ENCODE data around the gene LRFN2.

Gene LRFN2

DNA sequence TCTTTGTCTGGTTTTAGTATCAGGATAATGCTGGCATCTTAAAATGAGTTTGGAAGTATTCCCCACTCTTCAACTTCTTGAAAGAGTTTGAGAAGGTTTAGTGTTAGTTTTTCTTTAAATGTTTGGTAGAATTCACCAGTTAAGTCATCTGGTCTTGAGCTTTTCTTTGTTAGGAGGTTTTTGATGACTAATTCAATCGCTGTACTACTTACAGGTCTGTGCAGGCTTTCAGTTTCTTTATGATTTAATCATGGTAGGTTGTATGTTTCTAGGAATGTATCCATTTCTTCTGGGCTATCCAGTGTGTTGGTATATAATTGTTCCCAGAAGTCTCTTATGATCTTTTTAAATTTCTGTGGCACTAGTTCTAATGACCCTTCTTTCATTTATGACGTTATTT lies 215.5 kb downstream of the LRFN2 start:
- Histone ChIP-seq H3K9ac (ENCODE audit: low read length) (no peak overlapping the region), H3K4me3 (ENCODE audit: low read length) (no peak overlapping the region), H3K36me3 (ENCODE audit: control insufficient read depth, insufficient read depth, low read length) (no peaks in the 10 kb centered on the region), H3K27me3 (ENCODE audit: control insufficient read depth, insufficient read depth, low read length) (no peaks in the 10 kb centered on the region), H3K4me1 (ENCODE audit: control insufficient read depth, insufficient read depth, low read length) (no peaks in the 10 kb centered on the region), H3K9me3 (ENCODE audit: control insufficient read depth, low read length) (no peaks in the 10 kb centered on the region)

DNA sequence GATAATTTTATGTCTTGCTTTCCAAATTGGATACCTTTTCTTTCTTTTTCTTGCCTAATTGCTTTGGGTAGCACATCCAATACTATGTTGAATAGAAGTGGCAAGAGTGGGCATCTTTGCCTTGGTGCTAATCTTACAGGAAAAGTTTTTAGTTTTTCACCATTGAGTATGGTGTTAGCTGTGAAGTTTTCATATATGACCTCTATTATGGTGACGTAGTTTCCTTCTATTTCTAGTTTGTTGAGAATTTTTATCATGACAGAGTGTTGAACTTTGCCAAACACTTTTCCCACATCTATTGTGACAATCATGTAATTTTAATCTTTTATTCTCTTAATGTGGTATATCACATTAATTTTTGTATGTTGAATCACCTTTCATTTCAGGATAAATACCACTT lies 216.1 kb downstream of the LRFN2 start:
- no peaks in the 10 kb centered on the region for H3K9me3 ChIP-seq (ENCODE audit: control insufficient read depth, low read length)
- no peaks in the 10 kb centered on the region for H3K27me3 ChIP-seq (ENCODE audit: control insufficient read depth, insufficient read depth, low read length)
- H3K4me1 ChIP-seq (ENCODE audit: control insufficient read depth, insufficient read depth, low read length) = no peaks in the 10 kb centered on the region
- no peaks in the 10 kb centered on the region for H3K36me3 ChIP-seq (ENCODE audit: control insufficient read depth, insufficient read depth, low read length)
- no peak overlapping the region for H3K9ac ChIP-seq (ENCODE audit: low read length)
- H3K4me3 ChIP-seq (ENCODE audit: low read length) = no peak overlapping the region

DNA sequence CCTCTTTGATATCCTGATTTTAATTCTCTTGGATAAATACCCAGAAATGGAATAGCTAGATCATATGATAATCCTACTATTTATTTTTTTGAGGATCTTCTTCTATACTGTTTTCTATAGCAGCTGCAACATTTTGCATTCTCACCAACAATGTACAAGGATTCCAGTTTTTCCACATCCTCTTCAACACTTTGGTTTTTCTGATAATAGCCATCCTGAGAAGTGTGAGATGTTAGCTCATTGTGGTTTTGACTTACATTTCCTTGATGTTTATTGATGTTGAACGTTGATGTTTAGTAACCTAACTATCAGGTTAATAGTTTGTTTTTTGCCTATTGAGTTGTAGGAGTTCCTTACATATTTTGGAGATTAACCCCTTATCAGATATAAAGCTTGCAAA lies 217.3 kb downstream of the LRFN2 start:
- Histone ChIP-seq H3K4me1 (ENCODE audit: control insufficient read depth, insufficient read depth, low read length) (no peaks in the 10 kb centered on the region), H3K9me3 (ENCODE audit: control insufficient read depth, low read length) (no peaks in the 10 kb centered on the region), H3K9ac (ENCODE audit: low read length) (no peak overlapping the region), H3K4me3 (ENCODE audit: low read length) (no peak overlapping the region), H3K27me3 (ENCODE audit: control insufficient read depth, insufficient read depth, low read length) (no peaks in the 10 kb centered on the region), H3K36me3 (ENCODE audit: control insufficient read depth, insufficient read depth, low read length) (no peaks in the 10 kb centered on the region)

DNA sequence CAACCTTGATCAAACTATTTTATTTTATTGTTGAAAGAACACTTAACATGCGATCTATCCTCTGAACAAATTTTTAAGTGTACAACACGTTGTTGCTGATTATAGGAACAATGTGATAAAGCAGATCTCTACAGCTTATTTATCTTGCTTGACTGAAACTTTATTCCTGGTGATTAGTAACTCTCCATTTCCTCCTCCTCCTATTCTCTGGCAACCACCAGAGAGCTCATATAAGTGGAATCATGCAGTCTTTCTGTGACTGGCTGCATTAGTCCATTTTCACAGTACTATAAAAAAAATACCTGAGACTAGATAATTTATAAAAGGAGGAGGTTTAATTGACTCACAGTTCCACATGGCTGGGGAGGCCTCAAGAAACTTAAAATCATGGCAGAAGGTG lies 218.1 kb downstream of the LRFN2 start:
- Histone ChIP-seq H3K9me3 (ENCODE audit: control insufficient read depth, low read length) (no peaks in the 10 kb centered on the region), H3K9ac (ENCODE audit: low read length) (no peak overlapping the region), H3K27me3 (ENCODE audit: control insufficient read depth, insufficient read depth, low read length) (no peaks in the 10 kb centered on the region), H3K4me1 (ENCODE audit: control insufficient read depth, insufficient read depth, low read length) (no peaks in the 10 kb centered on the region), H3K36me3 (ENCODE audit: control insufficient read depth, insufficient read depth, low read length) (no peaks in the 10 kb centered on the region), H3K4me3 (ENCODE audit: low read length) (no peak overlapping the region)

DNA sequence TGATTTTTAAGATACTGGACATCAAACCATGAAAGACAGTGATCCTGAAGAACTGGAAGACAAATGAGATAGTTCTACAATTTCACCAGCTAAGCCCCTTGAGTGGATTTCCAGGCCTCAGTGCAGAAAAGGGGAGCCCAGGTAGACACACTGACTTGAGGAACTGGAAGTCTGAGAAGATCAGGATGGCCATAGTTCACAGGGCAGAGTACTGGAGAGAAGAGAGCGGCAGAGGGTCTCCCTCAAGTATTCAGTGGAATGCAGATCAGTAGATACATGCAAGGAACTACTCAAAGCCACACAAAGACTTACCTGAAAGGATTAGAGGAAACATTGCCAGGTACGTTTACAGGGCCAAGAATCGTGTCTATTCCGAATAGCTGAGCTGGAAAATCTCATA lies 224.3 kb downstream of the LRFN2 start:
- no peak overlapping the region for H3K9ac ChIP-seq (ENCODE audit: low read length)
- H3K27me3 ChIP-seq (ENCODE audit: control insufficient read depth, insufficient read depth, low read length) = peaks cover 4% of the 10 kb centered on the region
- no peaks in the 10 kb centered on the region for H3K36me3 ChIP-seq (ENCODE audit: control insufficient read depth, insufficient read depth, low read length)
- H3K4me3 ChIP-seq (ENCODE audit: low read length) = no peak overlapping the region
- no peaks in the 10 kb centered on the region for H3K4me1 ChIP-seq (ENCODE audit: control insufficient read depth, insufficient read depth, low read length)
- H3K9me3 ChIP-seq (ENCODE audit: control insufficient read depth, low read length) = no peaks in the 10 kb centered on the region

DNA sequence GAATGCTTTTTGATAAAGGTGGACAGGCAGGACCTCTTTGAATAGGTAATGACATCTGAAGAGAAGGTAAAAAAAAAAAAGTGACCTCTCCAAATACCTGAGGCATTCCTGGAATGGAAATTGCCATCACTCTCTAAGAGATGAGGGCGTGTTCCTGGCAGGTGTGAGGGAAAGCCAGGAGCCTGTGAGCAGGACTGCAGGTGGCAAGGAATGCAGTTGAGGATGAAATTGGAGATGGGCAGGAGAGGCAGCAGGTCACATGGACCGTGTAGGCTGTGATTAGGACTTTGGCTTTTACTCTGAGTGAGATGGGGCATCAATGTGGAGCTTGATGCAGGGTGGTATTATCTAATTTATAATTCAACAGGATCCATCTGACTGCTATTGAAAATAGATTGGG lies 227.4 kb downstream of the LRFN2 start:
- Histone ChIP-seq H3K4me3 (ENCODE audit: low read length) (no peak overlapping the region), H3K9ac (ENCODE audit: low read length) (no peak overlapping the region), H3K9me3 (ENCODE audit: control insufficient read depth, low read length) (no peaks in the 10 kb centered on the region), H3K4me1 (ENCODE audit: control insufficient read depth, insufficient read depth, low read length) (no peaks in the 10 kb centered on the region), H3K36me3 (ENCODE audit: control insufficient read depth, insufficient read depth, low read length) (no peaks in the 10 kb centered on the region), H3K27me3 (ENCODE audit: control insufficient read depth, insufficient read depth, low read length) (peaks cover 4% of the 10 kb centered on the region)

DNA sequence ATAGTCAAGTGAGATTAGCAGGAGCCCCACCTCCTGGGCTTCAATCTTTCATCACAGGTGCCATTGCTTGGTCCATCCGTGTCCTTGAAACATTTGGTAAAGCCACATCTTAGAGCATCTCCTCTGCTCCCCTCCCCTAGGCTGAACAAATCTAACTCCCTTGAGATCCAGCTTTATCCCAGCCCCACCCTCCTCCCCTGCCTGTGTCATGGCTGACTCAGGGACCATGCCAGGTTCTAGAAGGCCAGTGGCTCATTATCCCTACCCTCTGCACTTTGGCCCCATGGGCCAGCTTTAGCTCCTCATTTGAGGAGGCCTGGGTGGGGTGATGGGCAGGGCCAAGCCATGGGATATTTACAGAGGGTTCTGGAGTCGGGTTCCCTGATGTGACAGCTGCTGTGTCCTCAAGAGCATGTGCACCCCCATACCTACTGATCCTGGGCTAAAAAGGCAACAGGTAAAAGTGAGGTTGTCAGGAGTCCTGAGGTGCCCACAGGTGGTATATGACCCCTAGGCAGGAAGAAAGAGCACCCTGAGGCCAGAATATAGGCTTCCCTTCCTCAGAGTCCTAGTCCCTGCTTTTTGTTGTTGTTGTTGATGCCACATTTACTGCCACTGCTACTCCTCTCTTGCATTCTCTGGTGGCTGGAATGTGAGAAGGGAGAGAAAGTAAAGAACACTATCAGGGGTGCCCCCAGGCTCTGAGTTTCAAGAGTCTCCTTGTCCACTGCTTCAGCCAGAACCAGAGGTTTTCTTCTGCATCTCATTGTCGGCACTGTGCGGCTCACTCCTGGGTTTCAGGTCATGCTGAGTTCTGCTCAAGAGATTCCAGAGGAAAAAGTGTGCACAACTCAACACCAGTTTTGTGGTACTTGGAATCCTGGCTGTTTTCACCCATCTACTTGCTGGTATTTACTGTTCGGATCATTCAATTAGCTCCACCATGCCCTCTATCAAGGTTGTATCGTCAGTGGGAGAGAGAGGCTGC lies 228.4 kb downstream of the LRFN2 start:
- Histone ChIP-seq H3K4me1 (ENCODE audit: control insufficient read depth, insufficient read depth, low read length) (no peaks in the 10 kb centered on the region), H3K27me3 (ENCODE audit: control insufficient read depth, insufficient read depth, low read length) (peaks cover 4% of the 10 kb centered on the region), H3K9ac (ENCODE audit: low read length) (no peak overlapping the region), H3K4me3 (ENCODE audit: low read length) (no peak overlapping the region), H3K9me3 (ENCODE audit: control insufficient read depth, low read length) (no peaks in the 10 kb centered on the region), H3K36me3 (ENCODE audit: control insufficient read depth, insufficient read depth, low read length) (no peaks in the 10 kb centered on the region)

DNA sequence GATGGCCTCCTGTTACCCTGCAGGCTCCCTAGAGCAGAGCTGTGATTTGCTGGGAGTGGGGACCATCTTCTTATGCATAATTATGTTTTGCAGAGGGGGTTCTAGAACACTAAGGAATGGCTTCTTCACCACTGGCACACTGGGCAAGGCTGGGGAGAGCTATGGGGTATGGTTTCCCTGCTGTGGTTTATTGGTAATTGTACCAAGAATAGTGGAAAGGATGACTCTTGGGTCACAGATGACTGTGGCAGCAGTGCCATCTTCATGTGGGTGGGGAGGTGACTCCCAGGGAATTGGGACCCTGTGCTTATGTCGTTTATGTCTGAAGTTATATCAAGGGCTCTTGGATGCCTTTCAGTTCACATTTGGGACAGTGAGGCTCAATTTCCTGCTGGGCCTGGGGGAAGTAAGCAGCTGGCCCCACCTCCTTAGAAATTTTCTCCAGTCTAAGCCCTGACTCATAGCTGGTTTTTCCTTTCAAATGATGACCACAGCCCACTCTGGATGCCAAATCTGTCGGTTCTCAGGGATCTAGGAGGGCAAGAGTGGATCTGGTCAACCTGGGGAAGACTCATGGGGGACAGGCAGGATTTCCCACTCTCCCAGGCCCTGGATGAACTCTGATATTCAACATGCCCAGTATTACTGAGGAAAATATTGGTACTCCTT lies 230.8 kb downstream of the LRFN2 start:
- Histone ChIP-seq H3K36me3 (ENCODE audit: control insufficient read depth, insufficient read depth, low read length) (no peaks in the 10 kb centered on the region), H3K9ac (ENCODE audit: low read length) (no peak overlapping the region), H3K4me1 (ENCODE audit: control insufficient read depth, insufficient read depth, low read length) (no peaks in the 10 kb centered on the region), H3K4me3 (ENCODE audit: low read length) (no peak overlapping the region), H3K27me3 (ENCODE audit: control insufficient read depth, insufficient read depth, low read length) (no peaks in the 10 kb centered on the region), H3K9me3 (ENCODE audit: control insufficient read depth, low read length) (no peaks in the 10 kb centered on the region)

DNA sequence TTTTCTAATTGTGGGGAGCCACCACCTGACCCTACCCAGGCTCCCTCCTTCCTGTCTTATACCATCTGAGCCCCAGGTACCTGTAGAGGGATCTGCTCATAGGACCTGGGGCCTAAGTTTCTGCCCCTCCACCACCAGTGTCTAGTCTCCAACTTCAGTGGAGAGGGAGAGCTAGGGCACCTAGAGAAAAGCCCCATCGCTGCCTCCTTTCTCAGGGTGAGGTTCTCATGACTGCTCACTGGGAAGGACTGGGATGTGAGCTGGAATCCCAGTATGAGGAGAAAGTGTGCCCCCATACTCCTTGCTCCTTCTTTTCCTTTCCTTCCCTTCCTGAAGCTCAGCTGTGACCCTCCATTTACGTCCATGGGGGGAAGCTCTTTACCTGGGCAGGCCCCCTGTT lies 231.6 kb downstream of the LRFN2 start:
- Histone ChIP-seq H3K4me1 (ENCODE audit: control insufficient read depth, insufficient read depth, low read length) (no peaks in the 10 kb centered on the region), H3K36me3 (ENCODE audit: control insufficient read depth, insufficient read depth, low read length) (no peaks in the 10 kb centered on the region), H3K9ac (ENCODE audit: low read length) (no peak overlapping the region), H3K9me3 (ENCODE audit: control insufficient read depth, low read length) (no peaks in the 10 kb centered on the region), H3K27me3 (ENCODE audit: control insufficient read depth, insufficient read depth, low read length) (no peaks in the 10 kb centered on the region), H3K4me3 (ENCODE audit: low read length) (no peak overlapping the region)

DNA sequence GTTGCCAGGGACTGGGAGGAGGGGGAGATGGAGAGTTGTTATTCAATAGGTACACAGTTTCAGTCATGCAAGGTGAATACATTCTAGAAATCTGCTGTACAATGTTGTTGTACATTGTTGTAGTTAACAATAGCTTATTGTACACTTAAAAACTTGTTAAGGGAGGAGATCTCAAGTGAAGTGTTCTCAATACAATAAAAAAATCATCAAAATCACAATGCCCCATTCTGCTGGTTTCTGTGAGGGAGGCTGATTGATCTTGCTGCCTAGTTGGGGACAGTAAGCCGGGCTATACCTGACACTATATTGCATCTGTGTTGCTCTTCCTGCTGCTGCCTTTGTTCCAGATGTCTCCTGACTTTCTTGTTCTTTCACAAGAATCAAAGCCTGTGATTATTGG lies 232.1 kb downstream of the LRFN2 start:
- Histone ChIP-seq H3K9me3 (ENCODE audit: control insufficient read depth, low read length) (no peaks in the 10 kb centered on the region), H3K4me1 (ENCODE audit: control insufficient read depth, insufficient read depth, low read length) (no peaks in the 10 kb centered on the region), H3K9ac (ENCODE audit: low read length) (no peak overlapping the region), H3K36me3 (ENCODE audit: control insufficient read depth, insufficient read depth, low read length) (no peaks in the 10 kb centered on the region), H3K4me3 (ENCODE audit: low read length) (no peak overlapping the region), H3K27me3 (ENCODE audit: control insufficient read depth, insufficient read depth, low read length) (no peaks in the 10 kb centered on the region)

DNA sequence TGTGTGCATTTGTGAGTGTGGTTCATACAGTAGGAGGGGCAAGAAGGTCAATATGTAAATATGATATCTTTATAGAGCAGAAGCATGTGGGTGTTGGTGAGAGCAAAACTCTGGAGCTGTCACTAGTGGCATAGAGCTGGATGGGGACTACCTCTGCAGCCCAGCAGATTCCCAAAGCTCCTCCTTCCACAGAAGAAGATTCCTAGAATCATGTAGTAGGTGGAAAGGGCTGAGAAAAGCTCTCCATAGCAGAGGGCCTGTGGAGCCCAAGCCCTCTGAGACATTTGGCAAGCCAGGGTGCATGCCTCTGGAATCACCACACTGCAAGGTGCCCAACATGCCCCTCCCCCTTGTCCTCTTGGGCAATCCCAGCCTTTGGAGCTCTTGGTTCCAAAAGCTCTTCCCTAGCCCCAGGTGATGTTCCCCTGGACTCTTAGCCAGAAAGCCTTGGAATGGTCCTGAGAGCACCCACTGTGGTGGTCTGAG lies 233.2 kb downstream of the LRFN2 start:
- no peaks in the 10 kb centered on the region for H3K9me3 ChIP-seq (ENCODE audit: control insufficient read depth, low read length)
- no peak overlapping the region for H3K9ac ChIP-seq (ENCODE audit: low read length)
- no peaks in the 10 kb centered on the region for H3K27me3 ChIP-seq (ENCODE audit: control insufficient read depth, insufficient read depth, low read length)
- no peak overlapping the region for H3K4me3 ChIP-seq (ENCODE audit: low read length)
- no peaks in the 10 kb centered on the region for H3K4me1 ChIP-seq (ENCODE audit: control insufficient read depth, insufficient read depth, low read length)
- H3K36me3 ChIP-seq (ENCODE audit: control insufficient read depth, insufficient read depth, low read length) = no peaks in the 10 kb centered on the region

DNA sequence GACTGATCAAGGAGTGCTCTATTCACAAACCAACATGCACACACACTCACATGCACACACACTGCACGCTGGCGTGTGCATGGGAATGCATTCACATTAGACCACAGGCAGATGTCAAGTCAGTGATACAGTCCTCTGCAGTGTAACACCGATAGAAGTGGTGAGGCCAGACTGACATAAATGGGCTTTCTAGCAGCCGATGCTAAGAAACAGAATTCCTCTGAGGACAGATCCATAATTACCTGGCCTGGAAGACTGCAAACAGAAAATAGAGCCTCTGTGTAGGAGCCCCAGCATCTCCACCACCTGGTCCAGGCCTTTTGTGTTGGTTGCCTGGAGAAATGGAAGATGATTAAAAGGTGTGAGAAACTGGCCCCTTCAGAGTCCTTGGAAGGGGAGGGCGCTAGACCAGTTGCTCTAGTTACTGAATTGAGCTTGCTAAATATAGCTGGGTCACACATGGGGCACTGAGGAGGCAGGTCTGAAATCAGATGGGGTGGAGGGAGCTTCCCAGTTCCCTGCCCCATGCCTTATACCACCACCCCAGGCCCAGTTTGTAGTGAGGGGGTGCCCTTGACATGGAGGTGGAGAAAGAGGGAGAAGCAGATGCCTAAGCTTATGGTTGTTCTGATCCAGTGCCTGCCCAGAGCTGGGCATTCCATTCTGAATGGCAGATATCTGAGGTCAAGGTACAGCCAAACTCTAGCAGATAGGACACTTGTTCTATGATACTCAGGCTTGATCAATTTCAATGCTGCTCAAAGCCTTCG lies 233.8 kb downstream of the LRFN2 start:
- no peak overlapping the region for H3K4me3 ChIP-seq (ENCODE audit: low read length)
- H3K36me3 ChIP-seq (ENCODE audit: control insufficient read depth, insufficient read depth, low read length) = no peaks in the 10 kb centered on the region
- no peak overlapping the region for H3K9ac ChIP-seq (ENCODE audit: low read length)
- no peaks in the 10 kb centered on the region for H3K27me3 ChIP-seq (ENCODE audit: control insufficient read depth, insufficient read depth, low read length)
- H3K9me3 ChIP-seq (ENCODE audit: control insufficient read depth, low read length) = no peaks in the 10 kb centered on the region
- H3K4me1 ChIP-seq (ENCODE audit: control insufficient read depth, insufficient read depth, low read length) = no peaks in the 10 kb centered on the region
